ENCODE data around the gene NUPR1. TPM values are rescaled to one million over a fixed set of nuclear protein-coding genes. Genes with fewer than 3 reads are reported as not detected.

Gene NUPR1
- polyA plus RNA-seq, 1 donor from 2014 or later, result not detected

DNA sequence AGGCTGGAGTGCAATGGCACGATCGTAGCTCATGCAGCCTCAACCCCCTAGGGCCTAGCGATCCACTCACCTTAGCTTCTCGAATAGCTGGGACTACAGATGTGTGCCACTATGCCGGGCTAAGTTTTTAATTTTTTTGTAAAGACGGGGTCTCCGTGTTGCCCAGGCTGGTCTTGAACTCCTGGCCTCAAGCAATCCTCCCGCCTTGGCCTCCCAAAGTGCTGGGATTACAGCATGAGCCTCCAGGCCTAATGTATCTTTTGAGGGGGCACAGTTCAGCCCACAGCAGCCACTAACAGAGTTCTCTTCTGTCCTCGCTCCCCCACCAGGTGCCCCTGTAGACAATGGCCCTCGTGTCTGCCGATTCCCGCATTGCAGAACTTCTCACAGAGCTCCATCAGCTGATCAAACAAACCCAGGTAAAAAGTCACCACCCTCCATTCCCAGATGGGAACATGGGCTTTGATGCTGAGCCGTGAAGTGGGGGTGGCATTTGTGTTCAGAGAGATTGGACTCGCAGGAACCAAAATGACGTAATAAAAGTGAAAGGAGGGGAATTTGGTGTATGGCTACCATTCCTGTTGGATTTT, 42.0 kb upstream of the NUPR1 start:
- Histone ChIP-seq H4K20me1 (ENCODE audit: insufficient read depth) (no peaks in the 10 kb centered on the region), H3K79me2 (replicated peaks; ENCODE audit: insufficient read depth, low read length) (no peaks in the 10 kb centered on the region), H2AFZ (ENCODE audit: low read depth, low read length) (no peak overlapping the region), H3K36me3 (ENCODE audit: insufficient read depth, low read length) (no peaks in the 10 kb centered on the region), H3F3A (ENCODE audit: insufficient read depth, low read length, poor library complexity, severe bottlenecking) (no peaks in the 10 kb centered on the region), H3K4me2 (ENCODE audit: low read length) (no peak overlapping the region), H3K27ac (ENCODE audit: low read length) (no peak overlapping the region), H3K27me3 (ENCODE audit: insufficient read depth, low read depth, low read length) (no peaks in the 10 kb centered on the region), H3K9me3 (ENCODE audit: low read length) (no peaks in the 10 kb centered on the region), H3K4me3 (ENCODE audit: low read length) (no peak overlapping the region), H3K9ac (ENCODE audit: low read length) (no peak overlapping the region), H3K9me2 (ENCODE audit: insufficient read depth, low read length) (no peaks in the 10 kb centered on the region)
- TF ChIP-seq TAF1 (IDR thresholded peaks at IDR 0.05; ENCODE audit: low read depth) (no peak), CTCF (IDR thresholded peaks at IDR 0.05; ENCODE audit: poor library complexity, severe bottlenecking) (no peak), EP300 (conservative IDR thresholded peaks at IDR 0.05; ENCODE audit: poor library complexity, severe bottlenecking) (no peak), EZH2 (IDR thresholded peaks at IDR 0.05; ENCODE audit: borderline replicate concordance, insufficient read depth, low read length, poor library complexity, severe bottlenecking) (no peak), SMC3 (conservative IDR thresholded peaks at IDR 0.05; ENCODE audit: poor library complexity) (no peak), MXI1 (conservative IDR thresholded peaks at IDR 0.05; ENCODE audit: poor library complexity, severe bottlenecking) (no peak), RAD21 (conservative IDR thresholded peaks at IDR 0.05) (no peak), POLR2AphosphoS5 (IDR thresholded peaks at IDR 0.05) (no peak)
- TF ChIP-seq, protein P1, sequence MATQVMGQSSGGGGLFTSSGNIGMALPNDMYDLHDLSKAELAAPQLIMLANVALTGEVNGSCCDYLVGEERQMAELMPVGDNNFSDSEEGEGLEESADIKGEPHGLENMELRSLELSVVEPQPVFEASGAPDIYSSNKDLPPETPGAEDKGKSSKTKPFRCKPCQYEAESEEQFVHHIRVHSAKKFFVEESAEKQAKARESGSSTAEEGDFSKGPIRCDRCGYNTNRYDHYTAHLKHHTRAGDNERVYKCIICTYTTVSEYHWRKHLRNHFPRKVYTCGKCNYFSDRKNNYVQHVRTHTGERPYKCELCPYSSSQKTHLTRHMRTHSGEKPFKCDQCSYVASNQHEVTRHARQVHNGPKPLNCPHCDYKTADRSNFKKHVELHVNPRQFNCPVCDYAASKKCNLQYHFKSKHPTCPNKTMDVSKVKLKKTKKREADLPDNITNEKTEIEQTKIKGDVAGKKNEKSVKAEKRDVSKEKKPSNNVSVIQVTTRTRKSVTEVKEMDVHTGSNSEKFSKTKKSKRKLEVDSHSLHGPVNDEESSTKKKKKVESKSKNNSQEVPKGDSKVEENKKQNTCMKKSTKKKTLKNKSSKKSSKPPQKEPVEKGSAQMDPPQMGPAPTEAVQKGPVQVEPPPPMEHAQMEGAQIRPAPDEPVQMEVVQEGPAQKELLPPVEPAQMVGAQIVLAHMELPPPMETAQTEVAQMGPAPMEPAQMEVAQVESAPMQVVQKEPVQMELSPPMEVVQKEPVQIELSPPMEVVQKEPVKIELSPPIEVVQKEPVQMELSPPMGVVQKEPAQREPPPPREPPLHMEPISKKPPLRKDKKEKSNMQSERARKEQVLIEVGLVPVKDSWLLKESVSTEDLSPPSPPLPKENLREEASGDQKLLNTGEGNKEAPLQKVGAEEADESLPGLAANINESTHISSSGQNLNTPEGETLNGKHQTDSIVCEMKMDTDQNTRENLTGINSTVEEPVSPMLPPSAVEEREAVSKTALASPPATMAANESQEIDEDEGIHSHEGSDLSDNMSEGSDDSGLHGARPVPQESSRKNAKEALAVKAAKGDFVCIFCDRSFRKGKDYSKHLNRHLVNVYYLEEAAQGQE (IDR thresholded peaks at IDR 0.05; ENCODE audit: borderline replicate concordance), result no peak

DNA sequence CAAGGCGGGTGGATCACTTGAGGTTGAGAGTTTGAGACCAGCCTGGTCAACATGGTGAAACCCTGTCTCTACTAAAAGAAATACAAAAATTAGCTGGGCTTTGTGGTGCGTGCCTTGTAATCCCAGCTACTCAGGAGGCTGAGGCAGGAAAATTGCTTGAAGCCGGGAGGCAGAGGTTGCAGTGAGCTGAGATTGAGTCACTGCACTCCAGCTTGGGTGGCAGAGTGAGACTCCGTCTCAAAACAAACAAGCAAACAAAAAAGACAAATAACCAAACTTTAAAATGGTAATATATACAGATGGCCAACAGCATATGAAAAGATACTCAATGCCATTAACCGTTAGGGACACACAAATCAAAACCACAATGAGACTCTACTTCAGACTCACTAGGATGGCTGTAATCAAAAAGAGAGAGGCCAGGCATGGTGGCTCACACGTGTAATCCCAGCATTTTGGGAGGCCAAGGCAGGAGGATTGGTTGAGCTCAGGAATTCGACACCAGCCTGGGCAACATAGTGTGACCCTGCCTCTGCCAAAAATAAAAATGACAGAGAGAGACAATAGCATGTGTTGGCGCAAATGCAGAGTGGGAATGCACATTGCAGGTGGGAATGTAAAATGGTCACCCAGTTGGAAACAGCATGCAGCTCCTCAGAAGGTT, 36.8 kb upstream of the NUPR1 start:
- H3K36me3 ChIP-seq (ENCODE audit: insufficient read depth, low read length), result no peaks in the 10 kb centered on the region
- no peak overlapping the region for H3K9ac ChIP-seq (ENCODE audit: low read length)
- H2AFZ ChIP-seq (ENCODE audit: low read depth, low read length), result no peak overlapping the region
- no peak overlapping the region for H3K27ac ChIP-seq (ENCODE audit: low read length)
- H3K4me3 ChIP-seq (ENCODE audit: low read length), result no peak overlapping the region
- H3K27me3 ChIP-seq (ENCODE audit: insufficient read depth, low read depth, low read length), result no peaks in the 10 kb centered on the region
- no peaks in the 10 kb centered on the region for H3K79me2 ChIP-seq (replicated peaks; ENCODE audit: insufficient read depth, low read length)
- H3F3A ChIP-seq (ENCODE audit: insufficient read depth, low read length, poor library complexity, severe bottlenecking), result no peaks in the 10 kb centered on the region
- TF ChIP-seq TAF1 (IDR thresholded peaks at IDR 0.05; ENCODE audit: low read depth) (no peak), CTCF (IDR thresholded peaks at IDR 0.05; ENCODE audit: poor library complexity, severe bottlenecking) (no peak), SMC3 (conservative IDR thresholded peaks at IDR 0.05; ENCODE audit: poor library complexity) (no peak), POLR2AphosphoS5 (IDR thresholded peaks at IDR 0.05) (no peak), MXI1 (conservative IDR thresholded peaks at IDR 0.05; ENCODE audit: poor library complexity, severe bottlenecking) (no peak)
- no peaks in the 10 kb centered on the region for H3K9me2 ChIP-seq (ENCODE audit: insufficient read depth, low read length)
- H4K20me1 ChIP-seq (ENCODE audit: insufficient read depth), result no peaks in the 10 kb centered on the region
- H3K9me3 ChIP-seq (ENCODE audit: low read length), result no peaks in the 10 kb centered on the region
- no peak overlapping the region for H3K4me2 ChIP-seq (ENCODE audit: low read length)
